GM21515 (cell line): ENCODE data around the gene FGGY.
"Not testable (repeated sequence)": the region's sequence is repeated elsewhere in the genome, so short reads cannot be mapped to it uniquely, and the experiment has no call there.

Experiments
- ATAC-seq: cut with Tn5 transposase; IDR thresholded peaks from one replicate; pipeline ENCODE4 v1.9.1; 2021; ENCODE audit not compliant: unreplicated experiment

The FGGY gene

DNA sequence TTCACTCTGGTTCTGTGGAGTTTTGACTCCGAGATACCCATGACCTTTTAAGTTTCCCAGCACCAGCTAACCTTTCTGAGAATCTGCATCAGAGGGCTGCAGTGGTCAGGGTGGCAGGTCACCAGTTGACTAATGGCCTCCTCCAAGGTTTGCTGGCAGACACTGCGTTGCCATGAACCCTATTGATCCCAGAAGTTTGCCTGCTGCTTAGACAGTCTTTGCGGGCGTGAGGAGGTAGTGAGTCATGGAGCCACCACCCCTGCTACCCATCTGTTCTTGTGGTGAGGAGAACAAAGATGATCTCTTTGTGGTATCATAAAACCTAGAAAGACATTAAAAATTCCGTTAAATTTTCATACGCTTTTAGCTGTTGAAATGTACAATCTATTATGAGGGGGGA, 180.4 kb downstream of the FGGY start:
- no peak for ATAC-seq

DNA sequence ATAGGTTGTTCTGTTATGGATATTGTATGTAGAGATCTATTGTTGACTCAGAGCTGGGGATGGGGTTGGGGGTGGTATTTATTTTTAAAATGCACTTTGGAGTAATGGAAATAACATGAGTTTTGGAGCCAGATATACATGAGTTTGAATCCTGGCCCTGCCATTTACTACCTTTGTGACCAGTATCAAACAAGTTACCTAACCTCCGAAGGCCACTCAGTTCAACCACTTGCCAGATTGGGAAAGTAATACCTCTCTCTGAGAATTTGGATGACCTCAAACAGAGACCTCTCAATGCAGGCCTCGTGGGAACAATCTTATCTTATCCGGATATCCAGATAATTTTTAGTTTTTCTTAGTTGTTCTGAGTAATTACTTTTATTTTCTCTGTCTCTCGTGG, 181.0 kb downstream of the FGGY start:
- no peak for ATAC-seq

DNA sequence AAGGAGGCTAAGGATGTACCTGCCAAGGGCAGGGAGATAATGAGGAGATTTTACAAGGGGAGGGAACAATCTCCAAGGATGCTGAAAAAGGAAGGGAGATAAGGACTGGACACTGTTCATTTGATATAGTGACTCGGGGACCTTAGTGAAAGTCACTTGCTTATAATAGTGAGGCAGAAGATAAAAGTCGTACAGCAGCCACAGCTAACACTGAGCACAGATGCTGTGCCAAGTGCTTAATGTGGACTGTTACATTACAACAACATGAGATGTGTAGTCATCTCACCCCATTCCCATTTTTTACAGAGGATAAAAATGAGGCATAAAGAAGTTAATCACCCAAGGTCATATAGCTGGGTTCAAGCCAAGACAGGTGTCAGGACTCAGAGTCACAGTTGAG, 181.9 kb downstream of the FGGY start:
- ATAC-seq, result no peak

DNA sequence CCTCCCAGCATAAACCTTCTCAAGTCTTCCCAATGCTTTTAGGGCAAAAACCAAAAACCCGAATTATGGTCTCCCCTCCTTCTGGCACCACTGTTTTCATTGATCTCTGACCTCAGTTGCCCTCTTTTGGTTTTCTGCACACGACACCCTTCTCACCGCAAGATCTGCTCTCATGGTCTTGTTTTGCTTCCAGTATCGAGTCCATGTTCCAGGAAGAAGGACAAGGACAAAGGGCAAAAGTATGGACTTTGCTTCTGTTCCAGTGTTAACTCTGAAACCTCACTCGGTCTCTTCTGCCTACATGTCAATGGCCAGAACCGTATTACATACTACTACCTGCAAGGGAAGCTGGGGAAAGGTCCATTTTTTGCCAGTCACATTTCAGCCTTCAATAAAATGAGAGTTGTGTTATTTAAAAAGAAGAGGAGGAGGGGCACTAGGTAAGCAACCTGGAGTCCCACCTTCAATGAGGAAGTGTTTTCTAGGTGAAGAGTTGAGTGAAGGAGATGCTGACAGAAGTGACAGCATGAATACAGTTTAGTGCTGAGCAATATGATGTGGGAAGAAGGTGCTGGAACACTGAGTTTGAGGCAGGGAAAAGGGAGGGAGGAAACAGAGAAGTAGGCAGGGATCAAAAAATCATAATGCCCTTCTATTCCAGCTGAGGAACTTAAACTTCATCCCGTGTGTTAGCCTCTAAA, 183.4 kb downstream of the FGGY start:
- ATAC-seq, result no peak

DNA sequence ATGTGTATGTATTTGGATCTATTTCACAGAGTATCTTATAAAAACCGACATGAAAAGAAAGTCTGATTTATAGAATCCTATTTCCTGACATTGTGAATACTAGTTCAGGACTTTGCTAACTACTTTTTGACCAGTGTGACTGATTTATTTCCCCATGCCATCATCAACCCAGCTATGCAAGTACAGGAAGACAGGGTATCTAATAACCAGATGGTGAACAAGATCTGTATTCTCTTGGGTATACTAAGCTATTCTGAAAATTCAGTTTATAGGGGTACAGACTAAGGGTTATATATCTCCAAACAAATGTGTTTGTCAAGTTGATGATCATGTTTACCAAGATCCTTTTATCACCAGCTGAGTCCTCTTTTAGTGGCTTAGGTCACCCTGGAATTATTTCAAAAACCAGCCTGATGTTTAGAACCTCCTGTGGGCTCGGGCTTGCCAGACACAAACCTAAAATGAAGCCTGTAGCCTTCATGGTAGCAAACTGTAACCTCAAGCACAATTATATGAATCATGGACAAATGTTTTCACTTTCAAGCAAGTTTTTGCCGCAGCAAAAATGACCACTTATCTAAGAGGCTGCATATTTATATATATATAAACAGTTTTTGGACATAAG, 185.1 kb downstream of the FGGY start:
- ATAC-seq, result no peak

DNA sequence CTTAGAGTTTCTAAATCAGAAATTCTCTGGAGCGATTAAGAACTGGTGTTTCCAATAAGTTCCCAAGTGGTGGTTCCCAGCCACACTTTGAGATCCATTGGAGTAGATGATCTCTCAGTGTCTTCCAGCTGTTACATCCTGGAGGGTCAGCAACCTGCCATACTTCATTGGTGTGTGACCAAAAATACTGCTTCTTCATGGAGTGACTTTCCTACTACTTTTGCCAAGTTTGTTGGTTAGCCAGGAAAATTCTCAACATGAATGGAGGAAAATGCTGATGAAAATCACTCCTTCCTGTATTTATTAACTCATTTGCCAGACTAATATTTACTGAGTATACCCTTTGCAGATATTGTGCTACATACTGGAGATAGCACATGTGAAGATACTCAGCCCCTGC, 186.1 kb downstream of the FGGY start:
- no peak for ATAC-seq

DNA sequence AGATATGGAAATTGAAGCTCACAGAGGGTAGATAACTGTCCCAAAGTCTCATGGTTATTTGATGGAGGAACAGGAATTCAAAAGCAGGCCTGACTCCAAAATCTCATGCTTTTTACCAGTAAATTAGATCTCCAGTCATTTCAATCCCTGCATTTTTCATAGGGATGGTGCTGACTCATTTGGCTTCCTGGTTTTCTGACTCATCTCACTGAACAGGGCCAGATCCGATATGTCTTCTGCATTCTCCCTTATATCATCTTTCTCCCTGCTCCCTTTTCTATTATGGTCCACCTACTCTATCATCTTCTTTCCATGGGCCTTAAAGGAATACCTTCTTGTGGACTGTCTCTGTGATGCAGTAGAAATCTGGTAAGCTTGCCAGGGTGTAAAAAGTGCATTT, 187.2 kb downstream of the FGGY start:
- ATAC-seq, result no peak

DNA sequence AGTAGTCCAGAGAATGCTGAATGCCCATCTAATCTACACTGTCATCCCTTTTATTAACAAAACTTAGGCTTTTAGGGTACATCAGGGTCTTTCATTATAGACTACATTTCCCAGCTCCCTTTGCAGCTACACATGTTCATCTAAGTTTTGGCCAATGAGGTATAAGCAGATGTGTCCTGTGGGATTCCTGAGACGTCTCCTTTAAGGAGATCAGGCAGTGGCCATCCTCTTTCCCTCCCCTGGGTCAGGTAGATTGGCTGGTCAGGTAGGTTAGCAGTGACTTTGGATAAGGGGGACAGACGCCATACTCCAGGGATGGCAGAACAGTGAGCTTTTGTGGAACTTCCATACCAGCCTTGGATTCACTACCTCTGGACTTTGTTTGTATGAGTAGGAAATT, 188.3 kb downstream of the FGGY start:
- ATAC-seq, result no peak

DNA sequence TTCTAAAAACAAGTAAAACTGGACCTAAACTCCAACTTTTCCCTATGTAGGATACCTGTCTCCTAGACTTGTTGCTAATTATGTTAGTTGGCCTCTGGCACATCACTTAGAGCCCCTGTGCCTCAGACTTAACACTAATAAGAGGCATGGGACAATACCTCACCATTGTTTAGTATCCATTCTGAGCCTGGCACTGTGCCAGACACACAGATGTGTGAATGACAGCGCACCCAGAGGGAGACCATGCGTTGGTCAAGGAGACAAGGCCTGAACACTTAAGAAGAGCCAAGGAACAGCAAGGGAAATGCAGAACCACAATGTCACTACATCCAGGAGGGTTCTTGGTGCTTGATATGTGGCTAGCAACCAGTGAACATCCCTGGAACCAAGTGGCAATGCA, 189.1 kb downstream of the FGGY start:
- no peak for ATAC-seq

DNA sequence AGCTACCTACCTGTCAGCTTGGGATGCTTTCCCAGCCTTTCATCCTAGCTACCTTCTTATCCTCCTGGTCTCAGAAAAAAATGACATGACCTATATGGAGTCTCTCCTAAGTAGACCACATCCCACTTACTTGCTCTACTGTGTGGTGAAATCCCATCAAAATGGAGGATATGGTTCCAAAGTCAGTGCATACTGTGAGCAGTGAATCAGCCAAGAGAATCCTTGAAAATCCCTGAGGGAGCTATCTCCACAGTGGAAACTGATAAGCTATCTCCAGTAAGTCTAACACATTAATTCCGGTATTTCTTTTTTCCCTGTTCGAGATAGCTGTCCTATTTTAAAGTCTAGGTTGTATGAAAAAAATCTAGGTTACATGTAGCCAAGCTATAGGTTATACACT, 189.7 kb downstream of the FGGY start:
- ATAC-seq, result no peak

DNA sequence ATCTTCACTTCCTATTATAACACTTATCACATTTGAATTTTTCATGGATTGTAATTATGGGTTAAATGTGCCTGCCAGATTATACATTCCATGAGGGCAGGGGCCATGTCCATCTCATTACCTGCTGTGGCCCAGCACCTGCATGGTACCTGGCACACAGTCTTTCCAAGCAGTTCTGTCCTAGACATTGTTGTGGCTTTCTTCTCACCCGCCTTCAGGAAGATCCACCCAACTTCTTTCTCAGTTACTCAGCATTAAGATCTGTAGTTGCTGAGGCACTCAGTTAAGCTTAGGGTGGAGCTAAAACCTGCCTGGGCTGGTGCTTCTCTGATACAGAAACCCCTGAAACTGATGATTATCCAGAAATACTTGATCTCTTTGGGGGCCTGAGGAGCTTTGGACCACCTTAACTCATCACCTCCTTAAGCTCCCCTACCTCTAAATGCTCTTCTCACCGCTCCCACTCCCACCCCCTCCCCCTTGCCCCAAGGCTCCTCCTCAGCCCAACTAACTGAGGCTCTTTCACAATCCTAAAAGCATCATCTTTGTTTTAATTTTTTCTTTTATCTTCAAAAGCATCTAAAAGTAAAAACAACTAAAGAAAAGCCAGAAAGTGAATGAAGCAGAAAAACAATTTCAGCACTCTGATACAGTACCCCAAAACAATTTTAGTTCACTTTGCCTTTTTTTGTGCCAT, 190.6 kb downstream of the FGGY start:
- no peak for ATAC-seq

DNA sequence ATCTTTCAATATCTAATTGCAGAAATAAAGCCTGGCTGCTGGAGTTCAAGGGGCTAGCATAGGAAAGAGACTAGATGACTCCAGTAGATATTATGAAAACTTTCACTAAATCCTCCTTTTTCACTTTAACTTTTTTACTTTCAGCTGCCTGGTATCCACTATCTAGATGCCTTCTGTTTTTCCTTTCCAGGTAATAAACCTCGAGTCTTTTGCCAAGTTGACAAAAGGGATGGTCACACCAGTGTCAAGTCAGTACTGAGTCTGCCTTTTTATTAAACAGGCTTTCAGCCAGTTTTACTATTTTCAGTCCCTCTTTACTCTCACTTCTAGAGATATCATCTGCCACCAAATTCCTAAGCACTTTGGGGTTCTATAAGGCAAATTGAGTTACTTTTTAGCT, 195.6 kb downstream of the FGGY start:
- ATAC-seq, result no peak

DNA sequence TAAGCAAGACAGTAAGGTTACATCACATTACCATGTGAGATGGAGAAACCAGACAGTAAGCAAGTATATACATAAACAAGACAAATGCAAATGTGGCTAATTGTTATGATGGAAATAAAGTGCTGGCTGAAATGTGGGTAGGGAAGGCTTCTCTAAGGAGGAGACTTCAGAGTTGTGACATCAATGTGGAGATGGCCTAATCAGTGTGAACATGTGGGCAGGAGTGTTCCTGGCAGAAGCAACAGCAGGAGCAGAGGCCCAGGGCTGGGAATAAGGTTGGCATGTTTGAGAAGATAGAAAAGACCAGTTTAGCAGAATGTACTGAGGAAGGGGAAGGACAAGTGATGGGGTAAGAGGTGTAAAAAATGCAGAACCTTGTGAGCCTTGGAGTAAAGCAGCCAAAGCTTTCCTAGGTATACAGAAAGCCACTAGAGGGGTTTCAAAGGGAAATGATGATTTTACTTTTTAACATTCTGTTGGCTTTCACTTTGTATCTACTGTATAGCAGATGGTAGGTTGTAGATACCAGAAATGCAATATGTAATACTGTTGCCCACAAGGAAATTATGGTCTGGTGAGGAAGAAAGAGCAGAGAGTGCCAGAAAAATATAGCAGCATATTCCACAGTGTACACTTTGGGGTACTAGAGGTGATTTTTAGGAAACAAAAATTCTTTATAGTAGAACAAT, 197.4 kb downstream of the FGGY start:
- no peak for ATAC-seq

DNA sequence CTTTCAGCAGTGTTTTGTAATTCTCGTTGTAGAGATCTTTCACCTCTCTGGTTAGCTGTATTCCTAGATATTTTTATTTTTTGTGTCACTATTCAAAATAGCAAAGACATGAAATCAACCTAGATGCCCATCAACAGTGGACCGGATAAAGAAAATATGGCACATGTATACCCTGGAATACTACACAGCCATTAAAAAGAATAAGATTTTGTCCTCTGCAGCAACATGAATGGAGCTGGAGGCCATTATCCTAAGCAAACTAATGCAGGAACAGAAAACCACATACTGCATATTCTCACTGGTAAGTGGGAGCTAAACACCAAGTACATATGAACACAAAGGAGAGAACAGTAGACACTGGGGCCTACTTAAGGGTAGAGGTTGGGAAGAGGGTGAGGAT, 199.3 kb downstream of the FGGY start:
- not testable (repeated sequence) for ATAC-seq

DNA sequence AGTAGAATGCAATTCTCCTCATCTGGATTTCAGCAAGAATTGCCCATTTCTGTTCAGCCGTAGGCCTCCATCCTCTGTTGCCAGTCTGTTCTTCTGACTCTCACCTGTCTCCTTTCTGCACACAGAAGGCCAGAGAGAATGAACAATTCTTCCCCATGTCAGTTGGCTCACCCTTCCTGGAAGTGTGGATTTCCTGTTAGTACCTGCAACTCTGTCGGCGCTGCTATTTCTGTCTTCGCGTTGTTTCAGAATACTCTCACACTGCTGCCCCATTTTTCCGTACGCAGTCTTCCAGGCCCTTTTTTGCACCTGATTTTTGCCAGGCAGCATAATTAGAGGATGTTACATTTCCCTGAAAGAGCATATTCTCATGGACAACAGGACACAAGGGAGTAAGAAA, 200.7 kb downstream of the FGGY start:
- ATAC-seq, result no peak

DNA sequence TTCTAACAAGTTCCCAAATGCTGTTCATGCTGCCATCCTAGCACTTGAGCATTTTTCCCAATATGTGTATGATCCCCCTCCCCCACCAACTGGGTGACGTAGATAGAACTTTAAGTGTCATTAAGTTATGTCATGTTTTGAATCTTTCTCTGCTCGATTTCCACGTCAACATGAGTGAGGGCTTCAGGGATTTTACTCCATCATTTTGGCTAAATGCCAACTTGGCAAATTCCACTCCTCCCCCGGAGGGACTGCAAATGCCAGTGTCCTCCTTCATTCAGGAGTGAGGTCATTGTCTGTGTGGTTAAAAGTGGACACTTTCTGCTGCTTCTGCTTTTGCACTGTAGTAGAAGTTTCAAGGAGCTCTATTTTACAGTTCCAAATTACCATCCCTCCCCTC, 201.7 kb downstream of the FGGY start:
- ATAC-seq, result no peak

DNA sequence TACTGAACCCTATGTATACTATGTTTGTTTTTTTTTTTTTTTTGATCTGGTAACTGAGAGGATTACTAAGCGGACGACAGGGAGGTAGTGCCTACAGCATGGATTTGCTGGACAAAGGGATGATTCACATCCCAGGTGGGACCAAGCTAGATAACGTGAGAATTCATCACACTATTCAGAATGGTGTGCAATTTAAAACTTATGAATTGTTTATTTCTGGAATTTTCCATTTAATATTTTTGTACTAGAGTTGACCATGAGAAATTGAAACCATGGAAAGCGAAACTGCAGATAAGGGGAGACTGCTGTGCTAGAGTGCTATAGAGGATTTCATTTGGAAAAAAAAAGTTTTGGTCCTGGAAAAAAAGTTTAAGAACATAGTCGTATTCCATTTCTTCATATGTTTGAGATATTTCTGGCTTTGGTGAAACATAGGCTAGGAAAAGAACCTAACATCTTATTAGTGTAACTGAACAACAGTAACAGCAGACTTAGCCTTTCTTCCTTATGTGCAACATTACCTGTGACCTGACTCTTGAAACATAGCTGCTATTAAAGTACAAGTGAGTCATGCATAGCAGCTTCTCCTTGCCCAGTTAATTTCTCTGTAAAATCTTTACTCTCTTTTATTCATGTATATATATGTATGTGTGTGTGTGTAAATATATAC, 202.5 kb downstream of the FGGY start:
- no peak for ATAC-seq

DNA sequence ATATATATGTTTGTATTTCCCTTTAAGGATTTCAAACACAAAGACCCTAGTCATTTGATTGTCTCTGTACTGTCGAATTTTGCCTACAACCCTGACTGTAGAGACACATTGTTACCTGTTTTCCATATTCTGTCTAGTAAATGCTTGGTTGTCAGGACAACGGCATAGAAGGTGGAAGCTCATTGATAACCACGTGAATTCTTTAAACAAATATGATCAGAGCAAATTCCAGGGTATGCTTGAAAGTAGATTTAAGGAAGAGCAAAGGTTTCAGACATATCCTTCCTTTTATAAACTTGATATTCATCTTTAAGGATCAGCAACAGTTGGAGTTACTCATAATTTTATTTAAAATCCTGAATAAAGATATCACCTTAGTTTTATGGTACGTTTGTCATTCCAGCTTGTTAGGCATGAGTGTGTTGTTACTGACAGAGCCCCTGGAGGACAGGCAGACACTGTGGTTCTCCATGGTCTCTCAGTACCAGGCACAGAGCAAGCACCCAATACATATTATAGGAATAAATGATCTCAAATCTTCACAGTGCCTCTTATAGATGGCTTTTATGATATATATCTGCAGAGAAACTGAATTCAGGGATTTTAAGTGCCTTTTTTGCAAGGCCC, 203.2 kb downstream of the FGGY start:
- no peak for ATAC-seq

DNA sequence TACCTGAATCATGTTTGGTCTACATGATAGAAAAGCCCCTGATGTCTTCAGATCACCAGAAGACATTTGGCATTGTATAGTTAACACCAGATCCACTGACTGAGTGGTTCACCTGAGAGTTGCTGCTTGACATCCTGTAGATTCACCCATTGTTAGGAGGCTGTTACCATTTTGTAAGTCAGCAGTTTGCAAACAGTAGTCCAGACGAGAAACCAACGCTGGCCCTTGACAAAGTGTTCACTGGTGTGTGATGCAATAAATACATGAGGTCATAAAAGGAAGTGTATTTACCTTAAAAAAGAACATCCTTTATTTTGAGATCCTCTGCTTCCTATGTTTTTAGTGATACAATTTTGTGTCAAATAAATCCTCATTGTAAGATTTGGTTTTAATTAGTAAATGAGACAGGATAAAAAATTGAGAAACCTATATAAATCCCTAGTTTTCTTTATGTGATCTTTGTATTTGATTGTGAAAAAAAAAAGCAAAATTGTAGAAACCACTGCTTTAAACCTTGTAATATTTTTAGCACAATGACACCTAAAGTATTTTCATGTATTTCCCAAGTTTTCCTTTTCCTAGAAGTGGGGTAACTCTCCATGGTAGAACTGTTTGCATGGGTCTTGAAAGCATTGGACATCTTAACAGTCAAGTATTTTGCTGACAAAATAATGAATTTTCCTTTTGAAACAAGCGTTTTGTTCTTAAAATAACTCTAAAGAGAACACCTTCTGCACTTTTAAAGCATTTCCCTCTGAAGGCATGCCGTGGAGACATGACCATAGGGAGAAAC, 204.3 kb downstream of the FGGY start:
- ATAC-seq, result no peak
